Fibroblast of skin of scalp (primary cell): ENCODE measurements around the gene TMA16.
"Not testable (repeated sequence)": the region's sequence is repeated elsewhere in the genome, so short reads cannot be mapped to it uniquely, and the experiment has no call there.

Experiments
- DNase-seq: peaks from one replicate; pipeline ENCODE4 v3.0.0-alpha.2; 2013

TMA16 gene

GRCh38 chr4:163523791-163524365, 29.4 kb downstream of the TMA16 start:
- DNase-seq = peak; percentile 25

- no peak for DNase-seq
These were observed 31.5 kb downstream of the TMA16 start for GRCh38 chr4:163525982-163526381.

- DNase-seq = no peak
These were observed 32.7 kb downstream of the TMA16 start for GRCh38 chr4:163527172-163527571.

- DNase-seq = no peak
These were observed 34.2 kb downstream of the TMA16 start for GRCh38 chr4:163528653-163529052.

- DNase-seq = no peak
These were observed 39.6 kb downstream of the TMA16 start for GRCh38 chr4:163534056-163534455.

GRCh38 chr4:163535657-163536056, 41.2 kb downstream of the TMA16 start:
- no peak for DNase-seq

GRCh38 chr4:163536091-163536490, 41.6 kb downstream of the TMA16 start:
- DNase-seq = no peak

GRCh38 chr4:163537114-163537513, 42.6 kb downstream of the TMA16 start:
- DNase-seq = no peak

GRCh38 chr4:163538820-163539219, 44.3 kb downstream of the TMA16 start:
- not testable (repeated sequence) for DNase-seq

GRCh38 chr4:163540448-163540847, 46.0 kb downstream of the TMA16 start:
- DNase-seq = no peak

GRCh38 chr4:163540977-163541376, 46.5 kb downstream of the TMA16 start:
- DNase-seq = peak; percentile 78

GRCh38 chr4:163542275-163542674, 47.8 kb downstream of the TMA16 start:
- peak; percentile 42 for DNase-seq

GRCh38 chr4:163544407-163545038, 50.0 kb downstream of the TMA16 start:
- peak; percentile 56 for DNase-seq

GRCh38 chr4:163548481-163549243, 54.2 kb downstream of the TMA16 start:
- DNase-seq = peak; percentile 54

GRCh38 chr4:163550869-163551267, 56.4 kb downstream of the TMA16 start:
- no peak for DNase-seq

- no peak for DNase-seq
These were observed 58.7 kb downstream of the TMA16 start for GRCh38 chr4:163553146-163553545.

GRCh38 chr4:163554870-163555465, 60.5 kb downstream of the TMA16 start:
- DNase-seq = peak; percentile 24

GRCh38 chr4:163556177-163556576, 61.7 kb downstream of the TMA16 start:
- peak; percentile 5 for DNase-seq

- no peak for DNase-seq
These were observed 62.3 kb downstream of the TMA16 start for GRCh38 chr4:163556650-163557391.

GRCh38 chr4:163558539-163559044, 64.1 kb downstream of the TMA16 start:
- no peak for DNase-seq

- DNase-seq = no peak
These were observed 68.0 kb downstream of the TMA16 start for GRCh38 chr4:163562496-163562895.

- DNase-seq = no peak
These were observed 69.1 kb downstream of the TMA16 start for GRCh38 chr4:163563592-163563991.
